CD4-positive, alpha-beta memory T cell (primary cell): ENCODE measurements around the gene TBC1D5. TPM values are rescaled to one million over a fixed set of nuclear protein-coding genes. Genes with fewer than 3 reads are reported as not detected.

Experiments
- CTCF ChIA-PET: fragments of 350-600 bp; sonication (Branson Sonifier 250); formaldehyde crosslinking; loops from one replicate; lab custom pipeline; 2021; ENCODE audit warnings: inconsistent platforms; ENCODE audit not compliant: partially characterized antibody; lab: Charles Lee
- POLR2A ChIA-PET: fragments of 350-600 bp; sonication (Branson Sonifier 250); formaldehyde crosslinking; loops from one replicate; lab custom pipeline; 2021; ENCODE audit not compliant: partially characterized antibody; lab: Charles Lee
- DNase-seq, 5 donors: peaks; one replicate each; pipeline versions ENCODE4 v3.0.0 to v3.0.0-alpha.2; 2020 to 2022; ENCODE audit warnings: mixed read lengths in 1 of 5
- H3K27ac ChIP-seq: one replicate; pipeline ENCODE4 v1.7.0; 2013; ENCODE audit warnings: low read depth, low read length
- H3K27me3 ChIP-seq: 2 replicates; pipeline ENCODE4 v1.7.0; 2013; ENCODE audit warnings: mild to moderate bottlenecking, low read length, moderate library complexity; ENCODE audit not compliant: insufficient read depth
- H3K36me3 ChIP-seq: 2 replicates; pipeline ENCODE4 v1.7.0; 2013; ENCODE audit warnings: mild to moderate bottlenecking, low read length, moderate library complexity; ENCODE audit not compliant: insufficient read depth
- H3K4me1 ChIP-seq: 2 replicates; pipeline ENCODE4 v1.7.0; 2013; ENCODE audit warnings: mild to moderate bottlenecking, low read length, moderate library complexity; ENCODE audit not compliant: insufficient read depth
- H3K4me3 ChIP-seq, 2 donors: one replicate each; pipeline ENCODE4 v1.7.0; 2013; ENCODE audit warnings: low read length in 2 of 2, mild to moderate bottlenecking in 1 of 2
- H3K9me3 ChIP-seq, 2 donors: one replicate each; pipeline ENCODE4 v1.7.0; 2013; ENCODE audit warnings: low read length in 2 of 2, control low read depth in 1 of 2; ENCODE audit not compliant: control insufficient read depth in 1 of 2
- H3K27ac Mint-ChIP-seq, 7 donors: one replicate each; pipeline ENCODE4 v1.8.0; 2020 to 2021; ENCODE audit warnings: mixed read lengths in 7 of 7, mild to moderate bottlenecking in 6 of 7, inconsistent platforms in 3 of 7, moderate library complexity in 3 of 7
- H3K27me3 Mint-ChIP-seq, 2 donors: one replicate each; pipeline ENCODE4 v1.8.0; 2020 to 2021; ENCODE audit warnings: mixed read lengths in 2 of 2
- H3K36me3 Mint-ChIP-seq, 2 donors: one replicate each; pipeline ENCODE4 v1.8.0; 2020 to 2021; ENCODE audit warnings: mixed read lengths in 2 of 2, inconsistent platforms in 1 of 2, mild to moderate bottlenecking in 1 of 2
- H3K4me1 Mint-ChIP-seq, 4 donors: one replicate each; pipeline ENCODE4 v1.8.0; 2020 to 2021; ENCODE audit warnings: mixed read lengths in 4 of 4, mild to moderate bottlenecking in 1 of 4
- H3K4me3 Mint-ChIP-seq, 8 donors: one replicate each; pipeline ENCODE4 v1.8.0; 2020 to 2021; ENCODE audit warnings: mixed read lengths in 8 of 8, mild to moderate bottlenecking in 7 of 8, moderate library complexity in 6 of 8, inconsistent platforms in 3 of 8
- H3K9me3 Mint-ChIP-seq, 8 donors: one replicate each; pipeline ENCODE4 v1.8.0; 2020 to 2021; ENCODE audit warnings: mixed read lengths in 8 of 8, mild to moderate bottlenecking in 5 of 8, inconsistent platforms in 3 of 8, moderate library complexity in 1 of 8
- intact Hi-C: fragments of 100-400 bp; cut with micrococcal nuclease; formaldehyde crosslinking; loops from one replicate; pipeline ENCODE4 v1.15.1; 2023
- polyA plus RNA-seq, 2 donors: library from polyadenylated mRNA; unstranded; fragments of 300-500 nt; fragmentation: Illumina TruSeq; gene quantifications; one replicate each; pipeline ENCODE4 v1.2.3, GENCODE V29; 2021
- total RNA-seq, 2 experiments: library from RNA; stranded (reverse); gene quantifications; one replicate each; pipeline ENCODE4 v1.2.3, GENCODE V29; 2021

TBC1D5 gene
- total and polyA plus RNA-seq, 4 experiments from 2014 or later = 21.2 to 52.2 (median 43.3) TPM

DNA sequence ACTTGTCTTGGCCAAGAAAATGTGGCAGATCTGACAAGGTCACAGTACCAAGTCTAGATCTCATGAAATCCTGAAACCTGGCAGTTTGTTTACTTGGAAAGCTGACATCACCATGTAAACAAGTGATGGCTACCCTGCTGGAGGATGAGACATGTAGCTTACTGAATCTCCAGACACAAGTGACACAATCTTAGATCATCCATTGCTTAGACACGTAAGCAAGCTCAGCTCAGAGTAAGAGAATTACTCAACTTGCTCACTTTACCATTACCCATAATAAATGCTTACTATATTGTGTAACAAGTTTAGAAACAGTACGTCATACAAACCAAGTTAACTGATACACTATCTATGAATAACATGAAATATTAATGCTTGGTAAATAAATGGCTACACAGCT is 263.8 kb downstream of the TBC1D5 start:
- no peak for DNase-seq
- H3K27me3 Mint-ChIP-seq = no peaks in the 10 kb centered on the region
- POLR2A ChIA-PET = no interaction called here
- Histone ChIP-seq H3K4me1 (no peaks in the 10 kb centered on the region), H3K4me3 (no peak overlapping the region), H3K36me3 (no peaks in the 10 kb centered on the region), H3K9me3 (no peaks in the 10 kb centered on the region), H3K27me3 (no peaks in the 10 kb centered on the region), H3K27ac (no peak overlapping the region)
- intact Hi-C loops = no loop called here
- CTCF ChIA-PET = no interaction called here
- H3K9me3 Mint-ChIP-seq = no peaks in the 10 kb centered on the region
- H3K36me3 Mint-ChIP-seq = peaks cover 2 to 8% of the 10 kb centered on the region in 2 donors
- H3K27ac Mint-ChIP-seq = no peak overlapping the region
- no peak overlapping the region for H3K4me3 Mint-ChIP-seq
- H3K4me1 Mint-ChIP-seq = peaks cover 0 to 6% (median 0%) of the 10 kb centered on the region in 4 donors

- Histone ChIP-seq H3K36me3 (no peaks in the 10 kb centered on the region), H3K27ac (no peak overlapping the region), H3K4me1 (no peaks in the 10 kb centered on the region), H3K27me3 (no peaks in the 10 kb centered on the region), H3K9me3 (no peaks in the 10 kb centered on the region), H3K4me3 (no peak overlapping the region)
- H3K36me3 Mint-ChIP-seq = peaks cover 3 to 4% of the 10 kb centered on the region in 2 donors
- H3K27me3 Mint-ChIP-seq = no peaks in the 10 kb centered on the region
- peaks cover 0 to 6% (median 0%) of the 10 kb centered on the region in 4 donors for H3K4me1 Mint-ChIP-seq
- intact Hi-C loops = no loop called here
- no peak overlapping the region for H3K4me3 Mint-ChIP-seq
- H3K9me3 Mint-ChIP-seq = no peaks in the 10 kb centered on the region
- no peak for DNase-seq
- CTCF ChIA-PET = no interaction called here
- POLR2A ChIA-PET = no interaction called here
- no peak overlapping the region for H3K27ac Mint-ChIP-seq
These were observed 268.7 kb downstream of the TBC1D5 start for GRCh38 chr3:17473761-17474160.

GRCh38 chr3:17469954-17470353 is 272.5 kb downstream of the TBC1D5 start:
- ChIA-PET CTCF (interaction anchor here (1.2 to 1.6 kb wide), 2 partner anchors 9 to 55 kb away, joined by 3 read pairs; no protein-coding TSS in a partner anchor), POLR2A (no interaction called here)
- H3K4me1 ChIP-seq = no peaks in the 10 kb centered on the region
- no peaks in the 10 kb centered on the region for H3K27me3 Mint-ChIP-seq
- peaks cover 0 to under 1% (median 0%) of the 10 kb centered on the region in 4 donors for H3K4me1 Mint-ChIP-seq
- no peak overlapping the region for H3K4me3 Mint-ChIP-seq
- intact Hi-C loops = no loop called here
- H3K27me3 ChIP-seq = no peaks in the 10 kb centered on the region
- DNase-seq = no peak
- H3K9me3 ChIP-seq = no peaks in the 10 kb centered on the region
- H3K36me3 ChIP-seq = no peaks in the 10 kb centered on the region
- H3K36me3 Mint-ChIP-seq = peaks cover 4 to 10% of the 10 kb centered on the region in 2 donors
- no peak overlapping the region for H3K27ac ChIP-seq
- no peak overlapping the region for H3K4me3 ChIP-seq
- H3K27ac Mint-ChIP-seq = no peak overlapping the region
- H3K9me3 Mint-ChIP-seq = no peaks in the 10 kb centered on the region

DNA sequence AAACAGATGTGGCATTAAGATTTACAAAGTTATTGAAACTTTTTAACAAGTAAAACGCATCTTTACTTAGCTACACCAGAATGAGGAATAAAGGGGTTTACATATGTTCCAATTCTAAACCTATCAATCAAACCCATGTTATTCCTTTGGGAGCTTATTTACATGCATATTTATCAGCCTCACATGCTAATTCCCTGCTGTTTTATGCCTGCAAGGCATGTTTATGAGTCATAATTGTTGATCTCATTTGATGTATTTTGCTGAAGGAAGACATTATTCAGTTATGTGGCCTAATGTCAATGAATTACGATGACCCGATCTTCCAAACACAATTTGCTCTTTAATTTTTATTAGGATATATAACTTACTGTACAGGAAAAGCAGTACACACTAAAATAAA is 272.9 kb downstream of the TBC1D5 start:
- Histone ChIP-seq H3K4me1 (no peaks in the 10 kb centered on the region), H3K36me3 (no peaks in the 10 kb centered on the region), H3K27me3 (no peaks in the 10 kb centered on the region), H3K9me3 (no peaks in the 10 kb centered on the region), H3K4me3 (no peak overlapping the region), H3K27ac (no peak overlapping the region)
- Mint-ChIP-seq H3K9me3 (no peaks in the 10 kb centered on the region), H3K4me3 (no peak overlapping the region), H3K4me1 (peaks cover 0 to under 1% (median under 1%) of the 10 kb centered on the region in 4 donors), H3K27me3 (no peaks in the 10 kb centered on the region), H3K27ac (no peak overlapping the region), H3K36me3 (peaks cover 4 to 14% of the 10 kb centered on the region in 2 donors)
- intact Hi-C loops = no loop called here
- no peak for DNase-seq
- POLR2A ChIA-PET = no interaction called here
- CTCF ChIA-PET = interaction anchor here (1.2 to 1.6 kb wide), 2 partner anchors 9 to 55 kb away, joined by 3 read pairs; no protein-coding TSS in a partner anchor

GRCh38 chr3:17466028-17466427 is 276.4 kb downstream of the TBC1D5 start:
- POLR2A ChIA-PET = no interaction called here
- peaks cover 11 to 27% of the 10 kb centered on the region in 2 donors for H3K36me3 Mint-ChIP-seq
- Histone ChIP-seq H3K27me3 (no peaks in the 10 kb centered on the region), H3K36me3 (no peaks in the 10 kb centered on the region), H3K27ac (no peak overlapping the region), H3K4me1 (no peaks in the 10 kb centered on the region), H3K4me3 (no peak overlapping the region), H3K9me3 (no peaks in the 10 kb centered on the region)
- CTCF ChIA-PET = no interaction called here
- no peak for DNase-seq
- intact Hi-C loops = no loop called here
- H3K4me3 Mint-ChIP-seq = no peak overlapping the region
- no peaks in the 10 kb centered on the region for H3K27me3 Mint-ChIP-seq
- no peaks in the 10 kb centered on the region for H3K9me3 Mint-ChIP-seq
- peaks cover 0 to 3% (median 1%) of the 10 kb centered on the region in 4 donors for H3K4me1 Mint-ChIP-seq
- H3K27ac Mint-ChIP-seq = no peak overlapping the region

GRCh38 chr3:17459470-17459993 is 282.9 kb downstream of the TBC1D5 start:
- peaks cover 0 to 3% (median 1%) of the 10 kb centered on the region in 4 donors for H3K4me1 Mint-ChIP-seq
- no peaks in the 10 kb centered on the region for H3K9me3 ChIP-seq
- H3K36me3 Mint-ChIP-seq = peaks cover 10 to 33% of the 10 kb centered on the region in 2 donors
- POLR2A ChIA-PET = no interaction called here
- CTCF ChIA-PET = no interaction called here
- H3K27me3 ChIP-seq = no peaks in the 10 kb centered on the region
- H3K4me3 Mint-ChIP-seq = no peak overlapping the region
- no peaks in the 10 kb centered on the region for H3K4me1 ChIP-seq
- H3K9me3 Mint-ChIP-seq = no peaks in the 10 kb centered on the region
- H3K4me3 ChIP-seq = no peak overlapping the region
- intact Hi-C loops = no loop called here
- H3K27ac Mint-ChIP-seq = peak overlapping the region in 1 of 7 donors; percentile 14
- H3K27me3 Mint-ChIP-seq = no peaks in the 10 kb centered on the region
- no peak for DNase-seq
- H3K27ac ChIP-seq = no peak overlapping the region
- no peaks in the 10 kb centered on the region for H3K36me3 ChIP-seq

- H3K4me3 Mint-ChIP-seq = no peak overlapping the region
- Histone ChIP-seq H3K27me3 (no peaks in the 10 kb centered on the region), H3K4me1 (no peaks in the 10 kb centered on the region), H3K36me3 (no peaks in the 10 kb centered on the region), H3K4me3 (no peak overlapping the region), H3K9me3 (no peaks in the 10 kb centered on the region), H3K27ac (no peak overlapping the region)
- H3K9me3 Mint-ChIP-seq = no peaks in the 10 kb centered on the region
- DNase-seq = no peak
- intact Hi-C loops = no loop called here
- POLR2A ChIA-PET = no interaction called here
- CTCF ChIA-PET = no interaction called here
- no peaks in the 10 kb centered on the region for H3K27me3 Mint-ChIP-seq
- peaks cover 10 to 20% of the 10 kb centered on the region in 2 donors for H3K36me3 Mint-ChIP-seq
- H3K27ac Mint-ChIP-seq = no peak overlapping the region
- peaks cover 5 to 11% (median 6%) of the 10 kb centered on the region in 4 donors for H3K4me1 Mint-ChIP-seq
These were observed 285.8 kb downstream of the TBC1D5 start for GRCh38 chr3:17456650-17457049.
